K562 (cell line): Measurements from ENCODE around the gene BZW1. TPM values are rescaled to one million over a fixed set of nuclear protein-coding genes. Genes with fewer than 3 reads are reported as not detected.

Experiments used
- BHLHE40 ChIP-seq: IDR thresholded peaks from 2 replicates; pipeline ENCODE4 v1.6.1; 2011; ENCODE audit warnings: low read length, improper control_type of control experiment
- GTF2A2 ChIP-seq: IDR thresholded peaks from 2 replicates; pipeline ENCODE4 v1.6.1; 2016; ENCODE audit warnings: mild to moderate bottlenecking, missing genetic modification characterization, missing compliant biosample characterization
- KLF6 ChIP-seq: fragments of 250-450 bp; sonication (Bioruptor Pico); IDR thresholded peaks from 2 replicates; pipeline ENCODE4 v1.4.0; 2020; ENCODE audit warnings: mild to moderate bottlenecking, moderate library complexity, borderline replicate concordance
- SAP30 ChIP-seq: fragments of 200-600 bp; sonication (generic); IDR thresholded peaks from 2 replicates; pipeline ENCODE4 v1.6.1; 2012; ENCODE audit warnings: borderline replicate concordance, low read depth, mild to moderate bottlenecking, moderate library complexity, low read length, control low read depth, inconsistent platforms; ENCODE audit not compliant: insufficient read depth, poor library complexity, severe bottlenecking
- SUPT5H ChIP-seq: fragments of 450-650 bp; IDR thresholded peaks from 2 replicates; pipeline ENCODE4 v1.6.1; 2016
- ZNF408 ChIP-seq: fragments of 250-450 bp; sonication (Bioruptor Pico); IDR thresholded peaks from 2 replicates; pipeline ENCODE4 v1.4.0; 2020; ENCODE audit warnings: low read depth, mild to moderate bottlenecking, moderate library complexity
- ZNF431 ChIP-seq: sonication (generic); formaldehyde crosslinking; IDR thresholded peaks from 2 replicates; pipeline ENCODE4 v1.8.0; 2022; ENCODE audit warnings: mild to moderate bottlenecking, missing genetic modification reagents
- ZNF717 ChIP-seq: fragments of 250-450 bp; sonication (Bioruptor Pico); IDR thresholded peaks from 2 replicates; pipeline ENCODE4 v1.5.0; 2021
- polyA plus RNA-seq, 8 experiments: library from polyadenylated mRNA; depleted of rRNA in 4 of 8; stranded (reverse) in 5 of 8; unstranded in 3 of 8; fragments of >200 nt; fragmentation: Nextera tagmentation in 2 of 8; fragmentation: Illumina TruSeq in 1 of 8; extraction: Ambion mirVana in 2 of 8; extraction: Trizol in 1 of 8; gene quantifications; 2 replicates each; pipeline versions ENCODE4 v1.2.1 to v1.2.3, GENCODE V29; 2011 to 2014; ENCODE audit warnings: inconsistent platforms in 1 of 8, missing spikeins in 1 of 8
- total RNA-seq, 7 experiments: library from RNA; depleted of rRNA in 6 of 7; stranded (reverse); fragments of >200 nt in 6 of 7; fragmentation: Illumina TruSeq in 2 of 7; extraction: Trizol in 2 of 7; gene quantifications; 2 replicates each; pipeline versions ENCODE4 v1.2.1 to v1.2.3, GENCODE V29; 2011 to 2021; ENCODE audit warnings: low replicate concordance in 1 of 7
- TF ChIP-seq, protein P1 (sequence below), 2 experiments: fragments of 200-800 bp in 1 of 2; sonication (Bioruptor generic) in 1 of 2; sonication (generic) in 1 of 2; formaldehyde crosslinking in 1 of 2; IDR thresholded peaks in 1 of 2; conservative IDR thresholded peaks in 1 of 2; 2 replicates each; pipeline versions ENCODE4 v1.5.0 to v1.6.1; 2016 to 2020; ENCODE audit warnings: missing compliant biosample characterization in 1 of 2, missing genetic modification characterization in 1 of 2, missing genetic modification reagents in 1 of 2
- TF ChIP-seq, protein P2 (sequence below), 2 experiments: fragments of 450-650 bp in 1 of 2; IDR thresholded peaks; 2 replicates each; pipeline ENCODE4 v1.6.1; 2011 to 2017; ENCODE audit warnings: low read depth in 2 of 2, antibody characterized with exemption in 1 of 2, borderline replicate concordance in 1 of 2, low read length in 1 of 2, mild to moderate bottlenecking in 1 of 2, mixed read lengths in 1 of 2; ENCODE audit not compliant: control insufficient read depth in 1 of 2
- TF ChIP-seq, protein P3 (sequence below): fragments of 450-650 bp; formaldehyde crosslinking; conservative IDR thresholded peaks from 2 replicates; pipeline ENCODE4 v1.4.0; 2022; ENCODE audit warnings: mild to moderate bottlenecking, missing genetic modification characterization
- TF ChIP-seq, protein P4 (sequence below): fragments of 450-650 bp; IDR thresholded peaks from 2 replicates; pipeline ENCODE4 v1.7.0; 2016; ENCODE audit warnings: borderline replicate concordance
- TF ChIP-seq, protein P5 (sequence below), 2 experiments: fragments of 150-350 bp in 1 of 2; IDR thresholded peaks; 2 replicates each; pipeline ENCODE4 v1.6.1; 2012 to 2016; ENCODE audit warnings: low read depth in 2 of 2, low read length in 2 of 2, mild to moderate bottlenecking in 1 of 2, moderate library complexity in 1 of 2

BZW1 gene
- total and polyA plus RNA-seq, 9 of the 15 experiments (the other 6 are each of a cell fraction or from before 2014, with no cell fraction given) = 110 to 244 (median 198) TPM

DNA sequence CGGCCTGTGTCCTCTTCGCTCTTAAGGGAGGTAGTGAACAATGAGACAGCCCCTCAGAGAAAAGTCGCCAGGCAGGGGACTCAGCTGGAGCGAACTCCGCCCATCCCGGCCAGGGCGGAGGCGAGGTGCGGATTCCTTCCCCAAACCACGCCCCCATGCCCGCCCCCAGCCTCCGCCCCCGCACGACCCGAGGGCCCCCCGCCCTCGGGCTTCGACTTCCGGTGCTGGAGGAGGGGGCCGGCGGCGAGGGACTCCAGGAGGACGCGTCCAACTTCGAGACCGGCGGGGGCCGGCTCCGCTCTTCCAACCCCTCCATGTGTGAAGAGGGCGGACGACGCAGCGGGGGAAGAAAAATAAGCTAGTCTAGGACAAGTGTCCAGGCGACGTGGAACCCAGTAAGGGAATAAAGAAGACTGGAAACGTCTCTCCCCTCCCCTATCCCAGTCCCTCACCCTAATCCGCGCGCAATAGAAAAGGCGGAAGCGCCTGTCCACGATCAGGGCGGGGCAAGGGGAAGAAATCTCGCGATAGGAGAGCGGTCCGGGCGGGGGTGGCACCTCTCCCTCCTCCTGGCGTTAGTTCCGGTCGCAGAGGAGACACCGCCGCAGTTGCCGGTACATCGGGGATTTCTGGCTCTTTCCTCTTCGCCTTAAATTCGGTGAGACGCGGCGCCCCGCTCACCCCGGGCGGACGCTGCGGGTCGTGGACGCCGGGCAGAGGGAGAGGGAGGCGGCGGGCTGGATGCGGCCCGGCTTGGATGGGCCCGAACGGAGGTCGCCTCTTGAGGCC is at the start of gene BZW1 (continued):
- TF ChIP-seq GTF2A2 (tag) (no peak), KLF6 (CRISPR knock-in tag) (0 out of 2 replicates have a peak, but pooled peaks have one; percentile 56), SUPT5H (peak; percentile 87), BHLHE40 (peak; percentile 75), ZNF408 (CRISPR knock-in tag) (no peak), ZNF717 (CRISPR knock-in tag) (no peak), ZNF431 (CRISPR knock-in tag) (peak; percentile 55; the same call in 1 of the 2 replicates), SAP30 (peak; percentile 4)
- TF ChIP-seq, protein P1, sequence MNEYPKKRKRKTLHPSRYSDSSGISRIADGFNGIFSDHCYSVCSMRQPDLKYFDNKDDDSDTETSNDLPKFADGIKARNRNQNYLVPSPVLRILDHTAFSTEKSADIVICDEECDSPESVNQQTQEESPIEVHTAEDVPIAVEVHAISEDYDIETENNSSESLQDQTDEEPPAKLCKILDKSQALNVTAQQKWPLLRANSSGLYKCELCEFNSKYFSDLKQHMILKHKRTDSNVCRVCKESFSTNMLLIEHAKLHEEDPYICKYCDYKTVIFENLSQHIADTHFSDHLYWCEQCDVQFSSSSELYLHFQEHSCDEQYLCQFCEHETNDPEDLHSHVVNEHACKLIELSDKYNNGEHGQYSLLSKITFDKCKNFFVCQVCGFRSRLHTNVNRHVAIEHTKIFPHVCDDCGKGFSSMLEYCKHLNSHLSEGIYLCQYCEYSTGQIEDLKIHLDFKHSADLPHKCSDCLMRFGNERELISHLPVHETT (CRISPR knock-in tag; conservative IDR thresholded peaks at IDR 0.05 in 1 of 2, IDR thresholded peaks at IDR 0.05 in 1 of 2) = no peak
- TF ChIP-seq, protein P2, sequence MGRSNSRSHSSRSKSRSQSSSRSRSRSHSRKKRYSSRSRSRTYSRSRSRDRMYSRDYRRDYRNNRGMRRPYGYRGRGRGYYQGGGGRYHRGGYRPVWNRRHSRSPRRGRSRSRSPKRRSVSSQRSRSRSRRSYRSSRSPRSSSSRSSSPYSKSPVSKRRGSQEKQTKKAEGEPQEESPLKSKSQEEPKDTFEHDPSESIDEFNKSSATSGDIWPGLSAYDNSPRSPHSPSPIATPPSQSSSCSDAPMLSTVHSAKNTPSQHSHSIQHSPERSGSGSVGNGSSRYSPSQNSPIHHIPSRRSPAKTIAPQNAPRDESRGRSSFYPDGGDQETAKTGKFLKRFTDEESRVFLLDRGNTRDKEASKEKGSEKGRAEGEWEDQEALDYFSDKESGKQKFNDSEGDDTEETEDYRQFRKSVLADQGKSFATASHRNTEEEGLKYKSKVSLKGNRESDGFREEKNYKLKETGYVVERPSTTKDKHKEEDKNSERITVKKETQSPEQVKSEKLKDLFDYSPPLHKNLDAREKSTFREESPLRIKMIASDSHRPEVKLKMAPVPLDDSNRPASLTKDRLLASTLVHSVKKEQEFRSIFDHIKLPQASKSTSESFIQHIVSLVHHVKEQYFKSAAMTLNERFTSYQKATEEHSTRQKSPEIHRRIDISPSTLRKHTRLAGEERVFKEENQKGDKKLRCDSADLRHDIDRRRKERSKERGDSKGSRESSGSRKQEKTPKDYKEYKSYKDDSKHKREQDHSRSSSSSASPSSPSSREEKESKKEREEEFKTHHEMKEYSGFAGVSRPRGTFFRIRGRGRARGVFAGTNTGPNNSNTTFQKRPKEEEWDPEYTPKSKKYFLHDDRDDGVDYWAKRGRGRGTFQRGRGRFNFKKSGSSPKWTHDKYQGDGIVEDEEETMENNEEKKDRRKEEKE (IDR thresholded peaks at IDR 0.05; ENCODE audit: borderline replicate concordance in 1 of 2, control insufficient read depth in 1 of 2, low read depth in 2 of 2, low read length in 1 of 2) = peak in 1 of 2 experiments; percentile 94; a peak in 2 of 4 replicates
- TF ChIP-seq, protein P3, sequence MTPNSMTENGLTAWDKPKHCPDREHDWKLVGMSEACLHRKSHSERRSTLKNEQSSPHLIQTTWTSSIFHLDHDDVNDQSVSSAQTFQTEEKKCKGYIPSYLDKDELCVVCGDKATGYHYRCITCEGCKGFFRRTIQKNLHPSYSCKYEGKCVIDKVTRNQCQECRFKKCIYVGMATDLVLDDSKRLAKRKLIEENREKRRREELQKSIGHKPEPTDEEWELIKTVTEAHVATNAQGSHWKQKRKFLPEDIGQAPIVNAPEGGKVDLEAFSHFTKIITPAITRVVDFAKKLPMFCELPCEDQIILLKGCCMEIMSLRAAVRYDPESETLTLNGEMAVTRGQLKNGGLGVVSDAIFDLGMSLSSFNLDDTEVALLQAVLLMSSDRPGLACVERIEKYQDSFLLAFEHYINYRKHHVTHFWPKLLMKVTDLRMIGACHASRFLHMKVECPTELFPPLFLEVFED (CRISPR knock-in tag) = 0 out of 2 replicates have a peak, but pooled peaks have one; percentile 52
- TF ChIP-seq, protein P4, sequence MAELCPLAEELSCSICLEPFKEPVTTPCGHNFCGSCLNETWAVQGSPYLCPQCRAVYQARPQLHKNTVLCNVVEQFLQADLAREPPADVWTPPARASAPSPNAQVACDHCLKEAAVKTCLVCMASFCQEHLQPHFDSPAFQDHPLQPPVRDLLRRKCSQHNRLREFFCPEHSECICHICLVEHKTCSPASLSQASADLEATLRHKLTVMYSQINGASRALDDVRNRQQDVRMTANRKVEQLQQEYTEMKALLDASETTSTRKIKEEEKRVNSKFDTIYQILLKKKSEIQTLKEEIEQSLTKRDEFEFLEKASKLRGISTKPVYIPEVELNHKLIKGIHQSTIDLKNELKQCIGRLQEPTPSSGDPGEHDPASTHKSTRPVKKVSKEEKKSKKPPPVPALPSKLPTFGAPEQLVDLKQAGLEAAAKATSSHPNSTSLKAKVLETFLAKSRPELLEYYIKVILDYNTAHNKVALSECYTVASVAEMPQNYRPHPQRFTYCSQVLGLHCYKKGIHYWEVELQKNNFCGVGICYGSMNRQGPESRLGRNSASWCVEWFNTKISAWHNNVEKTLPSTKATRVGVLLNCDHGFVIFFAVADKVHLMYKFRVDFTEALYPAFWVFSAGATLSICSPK = no peak
- TF ChIP-seq, protein P5, sequence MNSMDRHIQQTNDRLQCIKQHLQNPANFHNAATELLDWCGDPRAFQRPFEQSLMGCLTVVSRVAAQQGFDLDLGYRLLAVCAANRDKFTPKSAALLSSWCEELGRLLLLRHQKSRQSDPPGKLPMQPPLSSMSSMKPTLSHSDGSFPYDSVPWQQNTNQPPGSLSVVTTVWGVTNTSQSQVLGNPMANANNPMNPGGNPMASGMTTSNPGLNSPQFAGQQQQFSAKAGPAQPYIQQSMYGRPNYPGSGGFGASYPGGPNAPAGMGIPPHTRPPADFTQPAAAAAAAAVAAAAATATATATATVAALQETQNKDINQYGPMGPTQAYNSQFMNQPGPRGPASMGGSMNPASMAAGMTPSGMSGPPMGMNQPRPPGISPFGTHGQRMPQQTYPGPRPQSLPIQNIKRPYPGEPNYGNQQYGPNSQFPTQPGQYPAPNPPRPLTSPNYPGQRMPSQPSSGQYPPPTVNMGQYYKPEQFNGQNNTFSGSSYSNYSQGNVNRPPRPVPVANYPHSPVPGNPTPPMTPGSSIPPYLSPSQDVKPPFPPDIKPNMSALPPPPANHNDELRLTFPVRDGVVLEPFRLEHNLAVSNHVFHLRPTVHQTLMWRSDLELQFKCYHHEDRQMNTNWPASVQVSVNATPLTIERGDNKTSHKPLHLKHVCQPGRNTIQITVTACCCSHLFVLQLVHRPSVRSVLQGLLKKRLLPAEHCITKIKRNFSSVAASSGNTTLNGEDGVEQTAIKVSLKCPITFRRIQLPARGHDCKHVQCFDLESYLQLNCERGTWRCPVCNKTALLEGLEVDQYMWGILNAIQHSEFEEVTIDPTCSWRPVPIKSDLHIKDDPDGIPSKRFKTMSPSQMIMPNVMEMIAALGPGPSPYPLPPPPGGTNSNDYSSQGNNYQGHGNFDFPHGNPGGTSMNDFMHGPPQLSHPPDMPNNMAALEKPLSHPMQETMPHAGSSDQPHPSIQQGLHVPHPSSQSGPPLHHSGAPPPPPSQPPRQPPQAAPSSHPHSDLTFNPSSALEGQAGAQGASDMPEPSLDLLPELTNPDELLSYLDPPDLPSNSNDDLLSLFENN (IDR thresholded peaks at IDR 0.05; ENCODE audit: low read depth in 2 of 2, low read length in 2 of 2) = peak in 1 of 2 experiments; percentile 64; a peak in 1 of 4 replicates
